Uterus (tissue), 2 donors: Measurements from ENCODE around the gene KCNQ5.

Experiments used
- CTCF ChIP-seq, 4 experiments: fragments of 200-600 bp in 2 of 4; fragments of 450-650 bp in 2 of 4; sonication (generic) in 2 of 4; IDR thresholded peaks; one replicate each; pipeline ENCODE4 v1.5.1; 2016 to 2019; ENCODE audit warnings: antibody characterized with exemption in 4 of 4, mild to moderate bottlenecking in 2 of 4, moderate library complexity in 1 of 4
- POLR2A ChIP-seq, 2 donors: fragments of 450-650 bp; IDR thresholded peaks; one replicate each; pipeline ENCODE4 v1.6.1; 2016; ENCODE audit warnings: antibody characterized with exemption in 2 of 2, mild to moderate bottlenecking in 1 of 2, moderate library complexity in 1 of 2

- TF ChIP-seq CTCF (IDR thresholded peaks at IDR 0.05) (no peak), POLR2A (IDR thresholded peaks at IDR 0.05) (no peak)
These were observed 242.9 kb downstream of the KCNQ5 start for GRCh38 chr6:72864799-72865198.
